ENCODE data around the gene SDCBP2.

Gene SDCBP2

GRCh38 chr20:1294497-1294896 is 34.4 kb downstream of the SDCBP2 start:
- DNase-seq: no peak

- no peak for DNase-seq
Observed at GRCh38 chr20:1293641-1294379, 35.1 kb downstream of the SDCBP2 start.

- no peak for DNase-seq
Observed at GRCh38 chr20:1292620-1293019, 36.3 kb downstream of the SDCBP2 start.

- DNase-seq: peak; percentile 45
Observed at GRCh38 chr20:1291191-1291741, 37.7 kb downstream of the SDCBP2 start.

GRCh38 chr20:1287787-1288569 is 41.0 kb downstream of the SDCBP2 start:
- DNase-seq: no peak

GRCh38 chr20:1287306-1287705 is 41.6 kb downstream of the SDCBP2 start:
- no peak for DNase-seq

- no peak for DNase-seq
Observed at GRCh38 chr20:1286267-1287024, 42.5 kb downstream of the SDCBP2 start.

GRCh38 chr20:1283522-1284510 is 45.1 kb downstream of the SDCBP2 start:
- no peak for DNase-seq

GRCh38 chr20:1282966-1283365 is 46.0 kb downstream of the SDCBP2 start:
- DNase-seq: no peak

- DNase-seq: no peak
Observed at GRCh38 chr20:1281279-1282057, 47.5 kb downstream of the SDCBP2 start.

- DNase-seq: no peak
Observed at GRCh38 chr20:1280195-1281102, 48.5 kb downstream of the SDCBP2 start.

GRCh38 chr20:1278993-1279392 is 49.9 kb downstream of the SDCBP2 start:
- DNase-seq: no peak

- no peak for DNase-seq
Observed at GRCh38 chr20:1277529-1278322, 51.2 kb downstream of the SDCBP2 start.

GRCh38 chr20:1275919-1276318 is 53.0 kb downstream of the SDCBP2 start:
- no peak for DNase-seq

GRCh38 chr20:1274485-1275311 is 54.2 kb downstream of the SDCBP2 start:
- no peak for DNase-seq

- no peak for DNase-seq
Observed at GRCh38 chr20:1273366-1273765, 55.6 kb downstream of the SDCBP2 start.

GRCh38 chr20:1272368-1273100 is 56.4 kb downstream of the SDCBP2 start:
- DNase-seq: no peak
